Vagina (tissue), 2 donors: ENCODE results near the gene CSF3R. TPM values are rescaled to one million over a fixed set of nuclear protein-coding genes. Genes with fewer than 3 reads are reported as not detected.
"Not testable (repeated sequence)": the region's sequence is repeated elsewhere in the genome, so short reads cannot be mapped to it uniquely, and the experiment has no call there.

Experiments used
- DNase-seq, 2 donors: peaks; one replicate each; pipeline ENCODE4 v3.0.0-alpha.2; 2017; ENCODE audit errors: extremely low spot score in 2 of 2
- H3K27ac ChIP-seq: fragments of 200-600 bp; sonication (generic); one replicate; pipeline ENCODE4 v1.5.1; 2019
- H3K27me3 ChIP-seq: fragments of 200-600 bp; sonication (generic); one replicate; pipeline ENCODE4 v1.5.1; 2019
- H3K36me3 ChIP-seq, 2 donors: fragments of 200-600 bp; sonication (generic); one replicate each; pipeline ENCODE4 v1.5.1; 2017 to 2019
- H3K4me1 ChIP-seq: fragments of 200-600 bp; sonication (generic); one replicate; pipeline ENCODE4 v1.5.1; 2019
- H3K4me3 ChIP-seq, 2 donors: fragments of 200-600 bp; sonication (generic); 1 replicate in 1 of 2; 2 replicates in 1 of 2; pipeline ENCODE4 v1.5.1; 2016 to 2019
- H3K9me3 ChIP-seq: fragments of 200-600 bp; sonication (generic); one replicate; pipeline ENCODE4 v1.5.1; 2019
- POLR2A ChIP-seq, 2 donors: fragments of 450-650 bp; IDR thresholded peaks; one replicate each; pipeline ENCODE4 v1.6.1; 2017; ENCODE audit warnings: antibody characterized with exemption in 2 of 2, mild to moderate bottlenecking in 2 of 2, moderate library complexity in 2 of 2
- POLR2AphosphoS5 ChIP-seq, 2 donors: sonication (generic); formaldehyde crosslinking; IDR thresholded peaks; one replicate each; pipeline ENCODE4 v1.9.0; 2017; ENCODE audit warnings: antibody characterized with exemption in 2 of 2, mild to moderate bottlenecking in 2 of 2, low read depth in 1 of 2; ENCODE audit not compliant: insufficient read depth in 1 of 2
- intact Hi-C: fragments of 100-400 bp; cut with DNase I; formaldehyde crosslinking; loops from one replicate; pipeline ENCODE4 v1.15.1; 2023
- total RNA-seq: library from RNA; depleted of rRNA; stranded (reverse); fragments of >200 nt; gene quantifications from one replicate; pipeline ENCODE4 v1.2.3, GENCODE V29; 2016
- TF ChIP-seq, protein P1 (sequence below), 3 experiments: fragments of 450-650 bp in 2 of 3; fragments of 200-600 bp in 1 of 3; sonication (generic) in 1 of 3; IDR thresholded peaks; one replicate each; pipeline ENCODE4 v1.5.1; 2017 to 2019; ENCODE audit warnings: antibody characterized with exemption in 3 of 3, mild to moderate bottlenecking in 2 of 3, moderate library complexity in 2 of 3

The CSF3R gene
- total RNA-seq, 1 donor from 2014 or later = 8.8 TPM

DNA sequence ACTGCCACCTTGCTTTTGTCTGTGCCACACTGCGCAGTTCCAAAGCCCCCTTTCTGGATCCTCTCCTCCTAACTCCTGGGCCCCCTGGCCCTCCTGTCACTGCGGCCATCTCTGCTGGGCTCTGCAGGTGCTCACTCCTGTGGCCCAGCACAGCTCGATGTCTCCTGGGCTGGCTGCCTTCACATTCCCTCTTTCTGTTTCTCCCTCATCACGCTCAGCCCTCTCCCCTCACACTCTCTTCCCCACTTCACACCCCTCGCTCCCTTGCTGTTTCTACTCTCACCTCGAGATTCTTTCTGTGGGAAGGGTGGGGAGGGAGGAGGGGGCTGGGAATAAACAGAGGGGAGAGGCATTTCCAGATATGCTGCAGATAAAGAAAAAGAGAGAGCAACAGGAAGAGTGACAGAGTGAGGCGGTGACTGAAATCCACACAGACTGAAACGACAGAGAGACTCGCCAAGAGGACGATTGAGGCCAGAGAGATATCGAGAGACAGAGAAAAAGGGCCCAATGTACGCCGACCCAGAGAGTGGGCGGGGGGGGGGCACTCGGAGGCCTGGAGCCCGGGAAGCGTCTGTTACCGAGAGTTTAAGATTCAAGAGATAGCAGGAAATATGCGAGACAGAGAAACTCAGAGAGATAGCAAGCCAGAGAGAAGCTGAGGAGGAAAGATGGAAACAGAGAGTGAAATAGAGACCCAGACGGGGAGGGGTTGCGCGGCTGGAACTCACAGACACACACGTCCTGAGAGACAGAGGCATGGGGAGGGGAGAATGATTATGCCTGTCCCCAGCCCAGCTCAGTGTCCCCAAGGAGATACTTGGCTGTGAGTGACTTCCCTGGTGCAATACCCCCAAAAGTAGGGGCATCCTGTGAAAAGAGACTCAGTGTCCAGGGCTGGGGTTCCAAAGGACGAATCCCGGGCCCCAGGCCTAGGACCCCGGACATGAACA is 666 bp downstream of the CSF3R start:
- H3K27ac ChIP-seq = no peak overlapping the region
- no peaks in the 10 kb centered on the region for H3K36me3 ChIP-seq
- no peak for DNase-seq
- peak overlapping the region in 1 of 2 donors; percentile 6 for H3K4me3 ChIP-seq
- H3K4me1 ChIP-seq = no peaks in the 10 kb centered on the region
- no peaks in the 10 kb centered on the region for H3K27me3 ChIP-seq
- H3K9me3 ChIP-seq = no peaks in the 10 kb centered on the region
- TF ChIP-seq, protein P1, sequence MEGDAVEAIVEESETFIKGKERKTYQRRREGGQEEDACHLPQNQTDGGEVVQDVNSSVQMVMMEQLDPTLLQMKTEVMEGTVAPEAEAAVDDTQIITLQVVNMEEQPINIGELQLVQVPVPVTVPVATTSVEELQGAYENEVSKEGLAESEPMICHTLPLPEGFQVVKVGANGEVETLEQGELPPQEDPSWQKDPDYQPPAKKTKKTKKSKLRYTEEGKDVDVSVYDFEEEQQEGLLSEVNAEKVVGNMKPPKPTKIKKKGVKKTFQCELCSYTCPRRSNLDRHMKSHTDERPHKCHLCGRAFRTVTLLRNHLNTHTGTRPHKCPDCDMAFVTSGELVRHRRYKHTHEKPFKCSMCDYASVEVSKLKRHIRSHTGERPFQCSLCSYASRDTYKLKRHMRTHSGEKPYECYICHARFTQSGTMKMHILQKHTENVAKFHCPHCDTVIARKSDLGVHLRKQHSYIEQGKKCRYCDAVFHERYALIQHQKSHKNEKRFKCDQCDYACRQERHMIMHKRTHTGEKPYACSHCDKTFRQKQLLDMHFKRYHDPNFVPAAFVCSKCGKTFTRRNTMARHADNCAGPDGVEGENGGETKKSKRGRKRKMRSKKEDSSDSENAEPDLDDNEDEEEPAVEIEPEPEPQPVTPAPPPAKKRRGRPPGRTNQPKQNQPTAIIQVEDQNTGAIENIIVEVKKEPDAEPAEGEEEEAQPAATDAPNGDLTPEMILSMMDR (IDR thresholded peaks at IDR 0.05) = no peak
- TF ChIP-seq POLR2A (IDR thresholded peaks at IDR 0.05) = no peak
- TF ChIP-seq POLR2AphosphoS5 (IDR thresholded peaks at IDR 0.05; ENCODE audit: insufficient read depth in 1 of 2, low read depth in 1 of 2) = no peak
- intact Hi-C loops = no loop called here

DNA sequence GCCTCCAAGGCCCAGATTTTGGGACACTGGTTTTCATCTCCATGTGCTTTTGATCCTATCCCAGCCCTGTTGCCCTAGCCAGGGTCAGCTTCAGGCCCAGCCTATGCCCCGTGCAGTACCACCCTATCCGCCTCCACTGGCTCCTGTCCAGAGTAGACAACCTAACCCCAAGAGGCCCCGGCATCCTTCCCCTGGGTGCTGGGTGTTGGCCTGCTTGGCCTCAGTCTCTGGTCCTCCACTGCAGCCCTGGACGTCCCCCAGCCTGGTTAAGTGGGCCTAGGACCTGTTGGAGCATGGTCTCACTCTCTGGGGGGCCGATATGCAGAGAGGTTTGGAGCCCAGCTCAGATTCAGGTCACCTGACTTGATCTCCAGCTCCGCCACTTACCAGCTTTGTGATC is 1.6 kb downstream of the CSF3R start:
- no peak for DNase-seq
- Histone ChIP-seq H3K27ac (no peak overlapping the region), H3K4me1 (no peaks in the 10 kb centered on the region), H3K9me3 (no peaks in the 10 kb centered on the region), H3K4me3 (no peak overlapping the region), H3K27me3 (no peaks in the 10 kb centered on the region), H3K36me3 (no peaks in the 10 kb centered on the region)
- no peak for TF ChIP-seq POLR2A (IDR thresholded peaks at IDR 0.05)
- TF ChIP-seq, protein P1 (IDR thresholded peaks at IDR 0.05) = no peak
- intact Hi-C loops = no loop called here

DNA sequence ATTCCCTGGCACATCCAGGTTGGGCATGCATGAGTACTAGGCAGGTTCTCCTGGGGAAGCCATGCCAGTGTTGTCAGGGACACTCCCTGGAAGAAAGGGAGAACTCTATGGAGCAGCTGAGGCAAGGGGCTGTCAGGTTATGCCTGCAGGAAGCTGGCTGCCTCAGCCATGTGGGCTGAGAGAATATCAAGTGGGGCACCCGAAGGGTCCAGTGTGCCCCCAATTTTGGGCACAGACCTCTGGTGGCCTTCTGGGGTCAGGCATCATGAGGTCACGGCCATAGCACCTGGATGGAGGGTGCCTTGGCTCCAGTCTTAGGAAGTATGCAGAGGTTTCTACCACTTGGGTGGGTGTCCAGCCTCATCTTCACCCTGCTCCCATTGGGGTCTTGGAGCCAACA is 2.6 kb downstream of the CSF3R start:
- no peak for TF ChIP-seq POLR2AphosphoS5 (IDR thresholded peaks at IDR 0.05; ENCODE audit: insufficient read depth in 1 of 2, low read depth in 1 of 2)
- no peak for TF ChIP-seq POLR2A (IDR thresholded peaks at IDR 0.05)
- TF ChIP-seq, protein P1 (IDR thresholded peaks at IDR 0.05) = no peak
- no peak for DNase-seq
- H3K4me3 ChIP-seq = no peak overlapping the region
- H3K27ac ChIP-seq = no peak overlapping the region
- intact Hi-C loops = no loop called here
- no peaks in the 10 kb centered on the region for H3K36me3 ChIP-seq
- H3K4me1 ChIP-seq = no peaks in the 10 kb centered on the region
- H3K9me3 ChIP-seq = no peaks in the 10 kb centered on the region
- H3K27me3 ChIP-seq = no peaks in the 10 kb centered on the region

DNA sequence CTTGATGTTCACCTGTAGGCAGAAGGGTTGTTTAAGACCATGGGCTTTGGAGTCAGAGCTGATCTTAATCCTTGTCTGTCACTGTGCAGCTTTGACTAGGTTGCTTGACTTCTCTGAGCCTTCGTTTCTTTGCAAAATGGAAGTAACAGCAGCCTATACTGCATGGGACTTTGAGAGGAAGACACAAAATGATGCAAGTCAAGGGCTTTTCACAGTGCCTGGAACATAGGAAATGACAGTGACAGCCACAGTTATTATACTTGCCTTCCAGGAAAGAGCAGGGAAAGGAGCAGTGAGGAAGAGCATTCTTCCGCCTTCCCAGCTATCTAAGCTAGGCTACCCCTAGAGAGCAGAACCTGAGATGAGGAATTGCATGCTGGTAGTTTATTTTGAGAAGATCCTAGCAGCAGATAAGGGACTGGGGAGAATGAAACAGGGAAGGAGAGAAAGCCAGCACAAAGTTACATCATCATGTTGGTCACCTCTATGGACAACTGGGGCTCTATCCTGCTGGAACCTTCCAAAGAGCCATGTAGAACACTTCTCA is 3.1 kb downstream of the CSF3R start:
- no peaks in the 10 kb centered on the region for H3K4me1 ChIP-seq
- H3K36me3 ChIP-seq = no peaks in the 10 kb centered on the region
- no peak overlapping the region for H3K27ac ChIP-seq
- H3K9me3 ChIP-seq = no peaks in the 10 kb centered on the region
- H3K4me3 ChIP-seq = no peak overlapping the region
- no peak for DNase-seq
- no peaks in the 10 kb centered on the region for H3K27me3 ChIP-seq
- intact Hi-C loops = no loop called here
- TF ChIP-seq POLR2AphosphoS5 (IDR thresholded peaks at IDR 0.05; ENCODE audit: insufficient read depth in 1 of 2, low read depth in 1 of 2) = no peak
- TF ChIP-seq, protein P1 (IDR thresholded peaks at IDR 0.05) = no peak
- TF ChIP-seq POLR2A (IDR thresholded peaks at IDR 0.05) = no peak

DNA sequence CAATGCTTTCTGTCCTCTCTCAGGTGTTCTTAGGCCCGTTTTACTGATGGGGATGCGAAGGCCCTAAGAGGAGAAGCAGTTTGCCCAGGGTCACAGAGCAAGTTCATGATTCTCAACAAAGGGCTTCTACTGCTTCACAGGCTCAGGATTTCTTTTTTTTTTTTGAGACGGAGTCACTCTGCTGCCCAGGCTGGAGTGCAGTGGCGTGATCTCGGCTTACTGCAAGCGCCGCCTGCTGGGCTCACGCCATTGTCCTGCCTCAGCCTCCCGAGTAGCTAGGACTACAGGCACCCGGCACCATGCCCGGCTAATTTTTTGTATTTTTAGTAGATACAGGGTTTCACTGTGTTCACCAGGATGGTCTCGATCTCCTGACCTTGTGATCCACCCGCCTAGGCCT is 5.1 kb downstream of the CSF3R start:
- H3K4me3 ChIP-seq, H3K27ac ChIP-seq, intact Hi-C loops, DNase-seq, H3K4me1 ChIP-seq, H3K36me3 ChIP-seq, H3K27me3 ChIP-seq, H3K9me3 ChIP-seq: not testable (repeated sequence)
